ENCODE results near the gene DPYSL4. TPM values are rescaled to one million over a fixed set of nuclear protein-coding genes. Genes with fewer than 3 reads are reported as not detected.

The DPYSL4 gene
- total RNA-seq, 4 donors from 2014 or later, result 1.5 to 5.0 TPM; not detected in 2

DNA sequence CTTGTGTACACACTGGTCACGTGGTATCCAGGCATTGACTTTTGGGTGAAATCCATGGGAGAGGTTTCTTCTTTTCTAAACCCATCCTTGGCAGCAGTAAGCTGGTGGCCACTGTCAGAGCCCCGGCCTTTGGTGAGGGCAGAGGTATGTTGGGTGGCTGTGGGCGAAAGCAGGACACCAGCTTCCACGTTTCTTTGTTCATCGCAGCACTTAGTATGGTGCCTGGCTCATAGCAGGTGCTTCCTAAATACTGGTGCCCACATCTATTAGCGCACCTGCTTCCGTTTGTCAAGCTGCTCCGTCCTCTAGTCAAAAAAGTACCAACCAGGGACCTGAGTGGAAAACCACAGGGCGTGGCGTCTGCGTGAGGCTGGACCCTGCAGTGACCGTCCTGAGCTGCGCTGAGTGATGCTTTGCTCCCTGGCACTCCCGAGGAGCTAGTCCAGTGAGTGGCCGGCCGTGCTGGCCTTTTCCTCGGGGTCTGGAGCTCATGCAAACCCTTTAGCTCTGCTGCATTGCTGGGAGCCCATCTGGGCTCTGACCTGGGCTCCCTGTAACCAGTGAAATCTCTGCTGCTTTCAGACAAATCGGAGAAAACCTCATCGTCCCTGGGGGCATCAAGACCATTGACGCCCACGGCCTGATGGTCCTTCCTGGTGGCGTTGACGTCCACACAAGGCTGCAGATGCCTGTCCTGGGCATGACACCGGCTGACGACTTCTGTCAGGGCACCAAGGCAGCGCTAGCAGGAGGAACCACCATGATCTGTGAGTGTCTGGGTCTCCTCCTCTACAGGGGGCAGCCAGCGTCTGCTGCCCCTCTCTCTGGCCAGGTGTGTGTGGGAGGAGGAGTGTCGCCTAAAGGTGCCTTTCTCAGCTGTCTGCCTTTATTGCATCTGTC, 5.6 kb downstream of the DPYSL4 start:
- DNase-seq, result no peak
- TF ChIP-seq, protein P1, sequence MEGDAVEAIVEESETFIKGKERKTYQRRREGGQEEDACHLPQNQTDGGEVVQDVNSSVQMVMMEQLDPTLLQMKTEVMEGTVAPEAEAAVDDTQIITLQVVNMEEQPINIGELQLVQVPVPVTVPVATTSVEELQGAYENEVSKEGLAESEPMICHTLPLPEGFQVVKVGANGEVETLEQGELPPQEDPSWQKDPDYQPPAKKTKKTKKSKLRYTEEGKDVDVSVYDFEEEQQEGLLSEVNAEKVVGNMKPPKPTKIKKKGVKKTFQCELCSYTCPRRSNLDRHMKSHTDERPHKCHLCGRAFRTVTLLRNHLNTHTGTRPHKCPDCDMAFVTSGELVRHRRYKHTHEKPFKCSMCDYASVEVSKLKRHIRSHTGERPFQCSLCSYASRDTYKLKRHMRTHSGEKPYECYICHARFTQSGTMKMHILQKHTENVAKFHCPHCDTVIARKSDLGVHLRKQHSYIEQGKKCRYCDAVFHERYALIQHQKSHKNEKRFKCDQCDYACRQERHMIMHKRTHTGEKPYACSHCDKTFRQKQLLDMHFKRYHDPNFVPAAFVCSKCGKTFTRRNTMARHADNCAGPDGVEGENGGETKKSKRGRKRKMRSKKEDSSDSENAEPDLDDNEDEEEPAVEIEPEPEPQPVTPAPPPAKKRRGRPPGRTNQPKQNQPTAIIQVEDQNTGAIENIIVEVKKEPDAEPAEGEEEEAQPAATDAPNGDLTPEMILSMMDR (IDR thresholded peaks at IDR 0.05), result no peak
- TF ChIP-seq POLR2A (IDR thresholded peaks at IDR 0.05), result no peak
- no peaks in the 10 kb centered on the region for H3K9me3 ChIP-seq
- no peak overlapping the region for H3K27ac ChIP-seq
- intact Hi-C loops (cut with DNase I; ENCODE audit: low total_unique reads), result no loop called here
- no peaks in the 10 kb centered on the region for H3K36me3 ChIP-seq
- H3K27me3 ChIP-seq, result peaks cover 7 to 13% of the 10 kb centered on the region in 2 donors
- H3K4me3 ChIP-seq, result no peak overlapping the region
- H3K4me1 ChIP-seq, result peaks cover 0 to 8% of the 10 kb centered on the region in 2 donors

DNA sequence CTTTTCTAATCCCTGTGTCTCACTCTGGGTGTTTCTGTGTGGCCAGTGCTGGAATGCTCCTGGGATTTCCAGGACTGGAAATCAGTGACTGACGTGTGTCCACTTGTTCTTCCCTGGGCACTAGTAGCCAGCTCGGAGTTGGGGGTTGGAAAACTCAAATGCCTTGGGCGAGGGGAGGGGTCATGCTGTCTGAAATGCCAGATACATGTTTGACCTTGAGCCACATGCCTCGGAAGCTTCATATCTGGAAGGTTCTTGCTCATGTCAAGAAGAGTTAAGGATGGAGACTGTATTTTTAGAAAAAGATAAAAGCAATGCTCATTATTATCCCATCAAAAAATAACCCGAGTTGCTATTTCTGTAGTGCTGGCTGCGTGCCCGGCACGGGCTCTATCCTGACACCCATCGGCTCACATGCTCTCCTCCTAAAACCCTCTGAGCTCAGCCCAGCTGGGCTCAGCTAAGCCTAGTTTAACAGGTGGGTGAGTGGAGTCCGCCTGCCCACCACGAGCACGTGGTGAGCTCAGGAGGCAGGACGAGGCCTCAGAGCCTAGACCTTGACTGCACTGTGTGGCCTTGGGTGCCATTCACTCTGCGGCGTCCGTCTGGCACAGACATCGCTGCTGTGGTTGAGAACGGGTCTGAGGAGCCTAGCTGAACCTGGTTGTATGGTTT, 6.4 kb downstream of the DPYSL4 start:
- Histone ChIP-seq H3K9me3 (no peaks in the 10 kb centered on the region), H3K4me3 (no peak overlapping the region), H3K27me3 (peaks cover 1 to 6% of the 10 kb centered on the region in 2 donors), H3K4me1 (no peaks in the 10 kb centered on the region), H3K36me3 (no peaks in the 10 kb centered on the region), H3K27ac (no peak overlapping the region)
- no peak for TF ChIP-seq POLR2A (IDR thresholded peaks at IDR 0.05)
- TF ChIP-seq, protein P1 (IDR thresholded peaks at IDR 0.05), result no peak
- DNase-seq, result no peak
- intact Hi-C loops (cut with DNase I; ENCODE audit: low total_unique reads), result no loop called here

DNA sequence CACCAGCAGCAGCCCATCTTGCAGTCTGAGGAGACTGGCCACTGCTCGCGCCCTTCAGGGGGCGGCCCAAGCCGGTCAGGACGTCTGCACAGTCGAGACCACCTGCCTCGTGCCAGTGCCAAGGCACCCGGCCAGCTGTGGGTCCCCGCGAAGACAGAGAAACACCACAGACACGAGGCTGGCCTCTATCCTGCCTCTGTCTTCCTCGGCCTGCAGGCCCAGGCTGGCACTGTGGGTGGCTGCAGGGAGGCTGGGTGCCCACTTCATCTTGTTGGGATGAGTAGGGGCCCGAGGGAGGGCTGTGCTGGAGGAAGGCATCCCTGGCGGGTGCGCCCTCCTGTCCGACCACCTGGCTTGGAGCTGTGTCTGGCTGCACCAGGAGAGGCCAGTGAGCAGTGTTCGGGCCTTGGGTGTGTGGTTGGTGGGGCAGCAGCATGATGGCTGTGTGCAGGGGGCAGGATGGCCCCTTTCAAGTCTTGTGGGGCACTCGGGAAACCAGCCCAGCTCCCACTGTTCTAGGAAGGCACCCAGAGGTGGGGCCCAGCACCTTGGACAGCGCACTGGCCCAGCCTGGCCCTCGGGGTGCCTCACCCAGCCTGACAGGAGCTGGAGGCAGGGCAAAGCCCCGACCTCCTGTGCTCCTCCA, 7.3 kb downstream of the DPYSL4 start:
- Histone ChIP-seq H3K27me3 (no peaks in the 10 kb centered on the region), H3K27ac (no peak overlapping the region), H3K4me1 (no peaks in the 10 kb centered on the region), H3K9me3 (no peaks in the 10 kb centered on the region), H3K4me3 (no peak overlapping the region), H3K36me3 (no peaks in the 10 kb centered on the region)
- no peak for DNase-seq
- no peak for TF ChIP-seq POLR2A (IDR thresholded peaks at IDR 0.05)
- TF ChIP-seq, protein P1 (IDR thresholded peaks at IDR 0.05), result no peak
- intact Hi-C loops (cut with DNase I; ENCODE audit: low total_unique reads), result no loop called here

DNA sequence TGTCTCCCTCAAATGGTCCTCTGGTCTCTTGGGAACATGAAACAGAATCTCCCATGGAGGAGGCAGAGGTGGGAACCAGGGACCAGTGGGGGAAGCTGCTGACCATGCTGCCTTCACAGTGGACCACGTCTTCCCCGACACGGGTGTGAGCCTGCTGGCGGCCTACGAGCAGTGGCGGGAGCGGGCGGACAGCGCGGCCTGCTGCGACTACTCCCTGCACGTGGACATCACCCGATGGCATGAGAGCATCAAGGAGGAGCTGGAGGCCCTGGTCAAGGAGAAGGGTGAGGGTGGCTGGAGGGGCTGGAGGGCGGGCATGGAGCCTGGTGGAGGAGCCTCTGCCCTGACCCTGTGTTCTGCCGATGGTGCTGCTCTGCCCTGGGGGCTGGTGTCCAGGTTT, 8.0 kb downstream of the DPYSL4 start:
- TF ChIP-seq POLR2A (IDR thresholded peaks at IDR 0.05), result no peak
- TF ChIP-seq, protein P1 (IDR thresholded peaks at IDR 0.05), result no peak
- no peak for DNase-seq

More for the DNA sequence above, 8.0 kb downstream of the DPYSL4 start:
- H3K4me1 ChIP-seq, result no peaks in the 10 kb centered on the region
- H3K9me3 ChIP-seq, result no peaks in the 10 kb centered on the region
- intact Hi-C loops (cut with DNase I; ENCODE audit: low total_unique reads), result no loop called here
- H3K27ac ChIP-seq, result no peak overlapping the region
- no peak overlapping the region for H3K4me3 ChIP-seq
- no peaks in the 10 kb centered on the region for H3K36me3 ChIP-seq
- H3K27me3 ChIP-seq, result no peaks in the 10 kb centered on the region
